HEK293 (cell line): ENCODE results near the gene TPCN2.

Source experiments
- CTCF ChIA-PET: fragments of 350-600 bp; formaldehyde crosslinking; extraction: SDS; loops from one replicate; lab custom pipeline; 2021; ENCODE audit warnings: antibody characterized with exemption; lab: Yijun Ruan, JAX
- POLR2A ChIA-PET: fragments of 300-600 bp; formaldehyde crosslinking; extraction: SDS; loops from one replicate; lab custom pipeline; 2020; ENCODE audit warnings: antibody characterized with exemption, inconsistent platforms; lab: Yijun Ruan, JAX
- H3K27ac ChIP-seq: fragments of 200-500 bp; sonication (Bioruptor generic); 2 replicates; pipeline ENCODE4 v1.5.1; 2014; ENCODE audit warnings: low read depth, low read length, control low read depth, inconsistent platforms; ENCODE audit errors: extremely low read depth
- H3K36me3 ChIP-seq, 2 experiments: fragments of 200-500 bp in 1 of 2; sonication (Bioruptor generic) in 1 of 2; 1 replicate in 1 of 2; 2 replicates in 1 of 2; pipeline ENCODE4 v1.5.1; 2014 to 2017; ENCODE audit warnings: inconsistent platforms in 2 of 2, low read length in 2 of 2; ENCODE audit not compliant: control insufficient read depth in 2 of 2, insufficient read depth in 1 of 2
- H3K4me1 ChIP-seq: fragments of 200-500 bp; sonication (Bioruptor generic); 2 replicates; pipeline ENCODE4 v1.5.1; 2014; ENCODE audit warnings: mild to moderate bottlenecking, low read length, inconsistent platforms; ENCODE audit not compliant: control insufficient read depth, insufficient read depth
- H3K4me3 ChIP-seq: 2 replicates; pipeline ENCODE4 v1.5.1; 2011; ENCODE audit warnings: low read depth, mild to moderate bottlenecking, control low read depth, low read length, moderate library complexity
- H3K9me3 ChIP-seq: fragments of 200-500 bp; sonication (Bioruptor generic); 2 replicates; pipeline ENCODE4 v1.5.1; 2014; ENCODE audit warnings: low read depth, low read length, inconsistent platforms; ENCODE audit not compliant: control insufficient read depth, insufficient read depth
- AEBP2 ChIP-seq: fragments of 450-650 bp; formaldehyde crosslinking; IDR thresholded peaks from 2 replicates; pipeline ENCODE4 v1.5.1; 2016; ENCODE audit warnings: missing biosample characterization, missing genetic modification characterization, borderline replicate concordance
- ATF2 ChIP-seq: fragments of 450-650 bp; formaldehyde crosslinking; IDR thresholded peaks from 2 replicates; pipeline ENCODE4 v1.5.1; 2016; ENCODE audit warnings: missing biosample characterization, missing genetic modification characterization, low read depth
- BCL11B ChIP-seq: fragments of 450-650 bp; formaldehyde crosslinking; IDR thresholded peaks from 2 replicates; pipeline ENCODE4 v1.5.1; 2016; ENCODE audit warnings: low read depth, missing biosample characterization, missing genetic modification characterization
- GFI1B ChIP-seq: fragments of 450-650 bp; formaldehyde crosslinking; IDR thresholded peaks from 2 replicates; pipeline ENCODE4 v1.5.1; 2016; ENCODE audit warnings: missing biosample characterization, missing genetic modification characterization
- GLI2 ChIP-seq: fragments of 450-650 bp; formaldehyde crosslinking; IDR thresholded peaks from 2 replicates; pipeline ENCODE4; 2017; ENCODE audit warnings: missing biosample characterization, missing genetic modification characterization, low read depth, borderline replicate concordance
- HOXA7 ChIP-seq: sonication (generic); formaldehyde crosslinking; IDR thresholded peaks from 2 replicates; pipeline ENCODE4 v1.8.1; 2022; ENCODE audit warnings: missing genetic modification reagents, borderline replicate concordance
- KLF8 ChIP-seq: fragments of 450-650 bp; formaldehyde crosslinking; IDR thresholded peaks from 2 replicates; pipeline ENCODE4 v1.5.1; 2016; ENCODE audit warnings: missing biosample characterization, missing genetic modification characterization
- YY2 ChIP-seq: fragments of 450-650 bp; formaldehyde crosslinking; IDR thresholded peaks from 2 replicates; pipeline ENCODE4 v1.5.1; 2016; ENCODE audit warnings: missing biosample characterization, missing genetic modification characterization
- ZFP37 ChIP-seq: fragments of 450-650 bp; formaldehyde crosslinking; IDR thresholded peaks from 2 replicates; pipeline ENCODE4 v1.5.1; 2016; ENCODE audit warnings: missing biosample characterization, missing genetic modification characterization
- ZNF146 ChIP-seq: fragments of 450-650 bp; formaldehyde crosslinking; IDR thresholded peaks from 2 replicates; pipeline ENCODE4 v1.5.1; 2016; ENCODE audit warnings: missing biosample characterization, missing genetic modification characterization
- ZNF239 ChIP-seq: fragments of 450-650 bp; formaldehyde crosslinking; IDR thresholded peaks from 2 replicates; pipeline ENCODE4 v1.5.1; 2016; ENCODE audit warnings: missing biosample characterization, missing genetic modification characterization
- ZNF274 ChIP-seq, 2 experiments: fragments of 200-500 bp in 1 of 2; fragments of 450-650 bp in 1 of 2; sonication (Bioruptor generic) in 1 of 2; formaldehyde crosslinking in 1 of 2; IDR thresholded peaks; 2 replicates each; pipeline versions ENCODE4 v1.5.1 to v1.6.1; 2014 to 2016; ENCODE audit warnings: borderline replicate concordance in 1 of 2, inconsistent platforms in 1 of 2, low read length in 1 of 2, missing biosample characterization in 1 of 2, missing genetic modification characterization in 1 of 2
- ZNF280C ChIP-seq: fragments of 450-650 bp; formaldehyde crosslinking; IDR thresholded peaks from 2 replicates; pipeline ENCODE4 v1.5.1; 2016; ENCODE audit warnings: missing biosample characterization, missing genetic modification characterization
- ZNF302 ChIP-seq: fragments of 450-650 bp; formaldehyde crosslinking; IDR thresholded peaks from 2 replicates; pipeline ENCODE4 v1.5.1; 2016; ENCODE audit warnings: missing biosample characterization, missing genetic modification characterization, low read depth
- ZNF366 ChIP-seq: fragments of 450-650 bp; formaldehyde crosslinking; conservative IDR thresholded peaks from 2 replicates; pipeline ENCODE4 v1.5.1; 2016; ENCODE audit warnings: missing biosample characterization, missing genetic modification characterization
- ZNF510 ChIP-seq: fragments of 450-650 bp; formaldehyde crosslinking; IDR thresholded peaks from 2 replicates; pipeline ENCODE4 v1.5.1; 2018; ENCODE audit warnings: mild to moderate bottlenecking, missing genetic modification characterization, missing biosample characterization; ENCODE audit not compliant: insufficient replicate concordance
- ZNF580 ChIP-seq: fragments of 450-650 bp; formaldehyde crosslinking; IDR thresholded peaks from 2 replicates; pipeline ENCODE4 v1.5.1; 2016; ENCODE audit warnings: missing biosample characterization, missing genetic modification characterization
- ZNF596 ChIP-seq: fragments of 450-650 bp; IDR thresholded peaks from 2 replicates; pipeline ENCODE4 v1.5.0; 2018; ENCODE audit warnings: missing biosample characterization, mild to moderate bottlenecking, missing genetic modification characterization, moderate library complexity
- ZNF600 ChIP-seq: fragments of 450-650 bp; formaldehyde crosslinking; IDR thresholded peaks from 2 replicates; pipeline ENCODE4 v1.5.1; 2016; ENCODE audit warnings: missing biosample characterization, missing genetic modification characterization
- ZNF629 ChIP-seq: fragments of 450-650 bp; formaldehyde crosslinking; IDR thresholded peaks from 2 replicates; pipeline ENCODE4 v1.5.1; 2017; ENCODE audit warnings: missing biosample characterization, missing genetic modification characterization
- ZNF645 ChIP-seq: fragments of 450-650 bp; formaldehyde crosslinking; IDR thresholded peaks from 2 replicates; pipeline ENCODE4; 2016; ENCODE audit warnings: missing biosample characterization, missing genetic modification characterization
- ZNF654 ChIP-seq: fragments of 450-650 bp; formaldehyde crosslinking; IDR thresholded peaks from 2 replicates; pipeline ENCODE4 v1.5.1; 2016; ENCODE audit warnings: low read depth, missing biosample characterization, missing genetic modification characterization
- ZNF768 ChIP-seq: fragments of 450-650 bp; formaldehyde crosslinking; IDR thresholded peaks from 2 replicates; pipeline ENCODE4 v1.5.1; 2018; ENCODE audit warnings: missing biosample characterization, mild to moderate bottlenecking, missing genetic modification characterization
- ZSCAN18 ChIP-seq: fragments of 450-650 bp; formaldehyde crosslinking; IDR thresholded peaks from 2 replicates; pipeline ENCODE4 v1.5.1; 2016; ENCODE audit warnings: missing biosample characterization, missing genetic modification characterization
- ZSCAN30 ChIP-seq: fragments of 450-650 bp; IDR thresholded peaks from 2 replicates; pipeline ENCODE4 v1.5.1; 2018; ENCODE audit warnings: missing biosample characterization, mild to moderate bottlenecking, missing genetic modification characterization, moderate library complexity

TPCN2 gene

GRCh38 chr11:69156673-69157155 lies 108.0 kb downstream of the TPCN2 start:
- no peaks in the 10 kb centered on the region for H3K9me3 ChIP-seq
- POLR2A ChIA-PET = interaction anchor here (1.0 to 1.3 kb wide), 2 partner anchors 10 to 518 kb away, joined by 5 to 6 read pairs; partner anchors contain the start of gene LTO1
- H3K4me3 ChIP-seq = no peak overlapping the region
- TF ChIP-seq ZNF645 (tag by site-specific recombination) (no peak), ZNF596 (tag by site-specific recombination) (no peak), ZNF580 (tag by site-specific recombination) (no peak), BCL11B (tag by site-specific recombination) (no peak), ZSCAN30 (tag by site-specific recombination) (no peak), HOXA7 (CRISPR knock-in tag) (no peak), ZNF600 (tag by site-specific recombination) (no peak), AEBP2 (no peak), ZNF366 (tag by site-specific recombination) (no peak), ZNF768 (tag by site-specific recombination) (no peak), ZNF146 (no peak), ZNF510 (tag by site-specific recombination) (no peak), ZFP37 (no peak), YY2 (no peak), ZSCAN18 (tag by site-specific recombination) (no peak), ZNF302 (tag by site-specific recombination) (no peak), ZNF629 (tag by site-specific recombination) (no peak)
- CTCF ChIA-PET = interaction anchor here (0.6 to 2.2 kb wide), 2 partner anchors 25 to 55 kb away, joined by 3 to 9 read pairs; no protein-coding TSS in a partner anchor
- no peak overlapping the region for H3K27ac ChIP-seq
- no peaks in the 10 kb centered on the region for H3K4me1 ChIP-seq
- no peaks in the 10 kb centered on the region for H3K36me3 ChIP-seq

GRCh38 chr11:69157156-69157821 lies 108.6 kb downstream of the TPCN2 start:
- Histone ChIP-seq H3K36me3 (no peaks in the 10 kb centered on the region), H3K27ac (no peak overlapping the region), H3K4me1 (no peaks in the 10 kb centered on the region), H3K4me3 (no peak overlapping the region), H3K9me3 (no peaks in the 10 kb centered on the region)
- ChIA-PET POLR2A (interaction anchor here (1.0 to 1.3 kb wide), 2 partner anchors 9 to 518 kb away, joined by 5 to 6 read pairs; partner anchors contain the start of gene LTO1), CTCF (interaction anchor here (2.2 kb wide), 1 partner anchor 26 kb away, joined by 9 read pairs; no protein-coding TSS in a partner anchor)
- TF ChIP-seq KLF8 (tag by site-specific recombination) (no peak), ATF2 (no peak), ZNF280C (tag by site-specific recombination) (no peak), ZNF239 (tag by site-specific recombination) (no peak), ZNF274 (IDR thresholded peaks at IDR 0.05; ENCODE audit: low read length) (no peak), ZNF274 (tag by site-specific recombination; IDR thresholded peaks at IDR 0.05; ENCODE audit: borderline replicate concordance) (no peak), GLI2 (tag by site-specific recombination) (no peak), ZNF654 (no peak), GFI1B (no peak)
